GM21723 (cell line): Measurements from ENCODE around the gene LHFPL6.

Source experiments
- ATAC-seq: cut with Tn5 transposase; IDR thresholded peaks from one replicate; pipeline ENCODE4 v1.9.1; 2021; ENCODE audit warnings: mild to moderate bottlenecking, moderate library complexity; ENCODE audit not compliant: unreplicated experiment

The LHFPL6 gene

GRCh38 chr13:39418424-39418823 is 184.6 kb downstream of the LHFPL6 start:
- no peak for ATAC-seq

DNA sequence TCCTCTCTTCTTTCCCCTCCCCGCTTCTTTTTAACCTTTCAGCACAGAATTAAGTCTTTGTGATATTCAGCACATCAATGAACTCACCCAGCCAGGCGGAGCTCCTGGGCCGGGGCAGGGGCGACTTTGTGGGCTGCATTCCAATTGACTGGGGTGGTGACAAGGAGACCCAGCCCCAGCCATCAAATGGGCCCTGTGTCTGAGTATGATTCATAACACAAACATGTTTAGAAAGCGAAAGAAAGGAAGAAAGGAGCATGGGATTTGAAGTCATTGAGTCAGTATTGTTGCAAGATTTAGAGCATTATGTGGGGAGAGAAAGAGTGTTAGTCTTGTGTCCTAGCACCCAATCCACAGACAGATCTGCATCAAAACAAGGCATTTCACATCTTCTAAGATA is 185.3 kb downstream of the LHFPL6 start:
- ATAC-seq, result no peak

GRCh38 chr13:39417131-39417530 is 185.9 kb downstream of the LHFPL6 start:
- ATAC-seq, result no peak

GRCh38 chr13:39415008-39415802 is 187.8 kb downstream of the LHFPL6 start:
- no peak for ATAC-seq

DNA sequence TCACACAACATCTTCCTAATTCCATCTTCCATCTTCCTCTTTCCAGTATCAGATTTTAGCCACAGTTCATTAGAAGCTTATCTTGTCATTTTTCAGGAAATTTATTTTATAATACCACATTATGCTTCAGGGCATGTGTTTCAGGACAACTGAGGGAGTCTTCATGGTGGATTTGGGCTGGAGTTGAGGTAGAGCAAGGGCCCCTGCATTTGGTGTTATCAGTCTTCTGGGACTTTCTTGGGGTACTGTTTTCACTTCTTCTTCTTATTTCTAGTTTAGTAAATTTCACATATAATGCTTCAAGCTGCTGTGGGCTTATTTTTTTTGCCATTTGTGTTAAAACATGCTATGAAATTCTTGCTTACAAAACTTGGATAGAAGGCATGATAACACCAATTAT is 188.7 kb downstream of the LHFPL6 start:
- no peak for ATAC-seq

GRCh38 chr13:39411511-39411910 is 191.5 kb downstream of the LHFPL6 start:
- ATAC-seq, result no peak

DNA sequence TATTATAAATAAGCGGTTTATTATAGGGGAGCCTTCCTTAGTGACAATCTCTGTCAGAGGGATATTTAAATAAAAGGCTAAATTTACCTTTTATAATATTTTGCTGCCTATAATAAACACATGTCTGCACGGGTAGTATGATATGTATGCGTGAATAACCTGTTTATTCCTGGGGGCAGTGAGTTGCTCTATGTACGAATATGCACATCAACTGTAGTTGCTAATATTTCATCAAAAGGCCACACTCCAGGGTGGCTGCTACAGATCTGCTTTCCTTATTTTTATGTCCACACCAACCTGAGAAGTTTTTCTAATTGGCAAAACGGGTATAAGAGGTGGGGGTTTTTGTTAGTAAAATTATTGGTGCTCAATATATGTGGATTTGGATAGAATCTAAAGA is 192.0 kb downstream of the LHFPL6 start:
- no peak for ATAC-seq

DNA sequence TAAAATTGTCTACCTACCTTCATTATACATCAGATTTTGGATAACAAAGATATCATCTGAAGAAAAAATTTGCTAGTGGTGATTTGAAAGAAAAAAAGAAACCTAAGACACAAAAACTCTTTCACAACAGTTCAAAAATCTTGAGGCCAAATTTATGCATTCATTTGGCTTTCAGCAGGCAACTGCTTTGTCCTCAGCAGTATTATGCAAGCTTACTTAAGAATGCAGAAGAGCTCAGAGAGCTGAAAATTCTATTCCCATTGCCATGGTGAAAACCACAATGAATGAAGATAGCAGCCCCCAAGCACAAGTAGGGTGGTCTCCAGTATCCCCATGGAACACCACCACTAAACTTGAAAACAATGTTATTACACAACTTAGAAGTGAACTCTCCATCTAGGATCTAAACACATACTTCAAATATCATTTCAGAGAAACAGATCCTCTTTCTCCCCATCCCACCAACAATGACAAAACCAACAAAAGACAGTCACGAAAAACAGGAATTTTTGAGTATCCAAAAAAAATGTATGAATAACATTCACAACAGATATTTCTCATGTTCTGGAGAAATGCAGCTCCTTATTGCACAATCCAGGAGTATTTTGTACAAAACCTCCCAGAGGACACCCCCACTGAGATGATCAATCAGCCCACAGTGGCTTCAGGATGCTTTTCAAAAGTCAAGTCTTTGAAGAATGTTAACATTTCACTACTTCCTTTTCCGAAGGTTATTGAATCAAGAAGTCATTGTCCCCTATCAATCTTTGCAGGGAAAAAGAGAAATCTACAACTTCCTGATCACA is 192.7 kb downstream of the LHFPL6 start:
- no peak for ATAC-seq

DNA sequence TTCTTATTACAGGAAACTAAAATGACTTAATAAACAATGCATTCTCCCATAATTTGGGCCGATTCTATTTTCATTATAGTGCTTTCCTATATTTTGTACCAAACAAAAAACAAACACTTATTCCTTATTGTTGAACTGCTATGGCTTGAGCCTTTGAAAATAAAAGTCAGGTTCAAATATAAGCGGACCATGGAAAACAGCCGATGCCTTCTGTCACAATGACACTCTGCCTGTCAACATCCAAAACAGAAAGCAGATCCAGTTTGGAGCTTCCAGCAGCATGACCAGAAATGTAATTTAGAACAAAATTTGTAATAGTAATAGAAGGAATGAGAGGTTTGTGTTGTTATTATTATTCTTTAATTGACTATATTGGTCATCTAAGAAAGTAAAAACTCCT is 194.5 kb downstream of the LHFPL6 start:
- no peak for ATAC-seq

DNA sequence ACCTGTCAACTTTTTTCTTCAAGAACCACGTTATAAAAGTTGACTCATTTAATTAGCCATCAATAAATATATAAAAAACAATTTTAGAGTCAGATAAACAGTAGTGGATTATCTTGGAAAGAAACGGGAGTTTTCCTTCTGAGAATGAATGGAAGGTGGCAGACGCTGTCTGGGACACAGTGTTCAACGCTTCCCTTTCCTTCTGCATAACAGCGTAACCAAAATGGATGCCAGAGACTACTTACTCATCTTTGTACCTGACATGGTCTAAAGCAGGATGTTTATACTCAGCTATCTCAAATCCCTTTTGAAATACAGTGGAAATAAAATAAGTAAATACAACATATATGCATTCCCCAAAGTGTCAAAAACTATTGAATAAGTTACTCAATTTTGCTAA is 195.2 kb downstream of the LHFPL6 start:
- no peak for ATAC-seq

GRCh38 chr13:39407138-39407537 is 195.9 kb downstream of the LHFPL6 start:
- ATAC-seq, result no peak

- ATAC-seq, result peak; percentile 72
Observed at GRCh38 chr13:39406688-39407087, 196.3 kb downstream of the LHFPL6 start.

DNA sequence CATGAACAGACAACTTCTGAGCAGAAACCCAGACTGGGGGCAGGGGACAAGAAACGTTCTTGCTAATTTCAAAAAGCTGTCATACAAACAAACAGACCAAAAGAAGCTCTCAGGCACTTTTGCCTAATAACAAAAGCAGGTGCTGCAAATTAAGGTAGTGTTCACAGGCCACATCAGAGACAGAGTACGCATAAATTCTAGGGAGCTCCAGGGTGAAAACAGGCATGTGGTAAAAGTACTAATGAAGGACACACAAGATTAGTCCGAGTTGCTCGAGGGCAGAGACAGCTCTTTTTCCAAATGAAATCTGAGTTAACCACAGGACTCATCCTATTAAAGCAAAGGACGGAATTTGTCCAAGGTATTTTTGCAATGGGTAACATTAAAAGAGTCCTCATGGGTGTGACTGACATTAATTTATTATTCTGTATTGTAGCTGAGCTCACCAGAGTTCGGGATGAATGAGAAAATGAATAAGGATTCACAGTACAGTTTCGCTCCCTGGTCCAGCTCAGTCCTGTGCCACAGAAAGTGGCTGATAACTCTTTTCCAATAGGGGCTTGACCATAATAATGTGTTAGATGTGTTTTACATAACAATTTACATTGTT is 197.3 kb downstream of the LHFPL6 start:
- no peak for ATAC-seq

DNA sequence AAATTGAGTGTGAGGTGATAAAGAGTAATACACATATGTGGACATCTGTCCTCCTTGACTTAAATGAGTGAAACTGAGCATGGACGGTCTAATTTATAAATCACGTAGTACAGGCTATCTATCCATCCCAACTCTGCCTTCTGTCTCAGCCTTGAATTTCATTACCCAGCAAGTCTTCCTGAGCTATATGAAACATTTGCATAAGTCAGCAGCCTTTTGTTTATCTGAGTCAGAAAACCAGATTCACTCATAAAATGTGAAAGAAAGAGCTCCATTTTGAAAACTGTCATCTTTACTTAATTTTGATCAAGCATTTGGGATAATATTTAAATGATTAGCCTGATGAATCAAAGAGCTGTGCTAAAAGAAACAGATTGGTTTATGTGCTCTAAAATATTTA is 197.9 kb downstream of the LHFPL6 start:
- no peak for ATAC-seq

DNA sequence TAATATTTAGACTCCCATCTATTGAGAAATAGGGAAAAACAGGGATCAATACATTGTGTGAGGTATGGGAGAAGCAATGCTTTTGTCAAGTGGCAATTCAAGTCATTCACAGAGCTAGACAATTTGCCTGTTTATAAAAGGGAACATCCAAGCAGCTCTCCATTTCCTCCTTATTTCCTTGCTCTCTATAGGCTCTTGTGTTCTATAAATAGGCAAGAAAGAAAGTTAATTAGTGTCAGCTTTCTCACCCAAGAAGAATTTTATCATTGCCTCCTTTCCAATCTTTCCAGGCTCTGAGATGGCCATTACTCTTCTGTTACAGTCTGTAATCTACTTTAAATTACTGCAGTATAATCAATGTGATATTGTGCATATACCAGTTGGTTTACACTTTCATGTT is 199.9 kb downstream of the LHFPL6 start:
- no peak for ATAC-seq

- no peak for ATAC-seq
Observed at GRCh38 chr13:39402221-39402970, 200.6 kb downstream of the LHFPL6 start.

GRCh38 chr13:39401756-39402155 is 201.2 kb downstream of the LHFPL6 start:
- ATAC-seq, result no peak

DNA sequence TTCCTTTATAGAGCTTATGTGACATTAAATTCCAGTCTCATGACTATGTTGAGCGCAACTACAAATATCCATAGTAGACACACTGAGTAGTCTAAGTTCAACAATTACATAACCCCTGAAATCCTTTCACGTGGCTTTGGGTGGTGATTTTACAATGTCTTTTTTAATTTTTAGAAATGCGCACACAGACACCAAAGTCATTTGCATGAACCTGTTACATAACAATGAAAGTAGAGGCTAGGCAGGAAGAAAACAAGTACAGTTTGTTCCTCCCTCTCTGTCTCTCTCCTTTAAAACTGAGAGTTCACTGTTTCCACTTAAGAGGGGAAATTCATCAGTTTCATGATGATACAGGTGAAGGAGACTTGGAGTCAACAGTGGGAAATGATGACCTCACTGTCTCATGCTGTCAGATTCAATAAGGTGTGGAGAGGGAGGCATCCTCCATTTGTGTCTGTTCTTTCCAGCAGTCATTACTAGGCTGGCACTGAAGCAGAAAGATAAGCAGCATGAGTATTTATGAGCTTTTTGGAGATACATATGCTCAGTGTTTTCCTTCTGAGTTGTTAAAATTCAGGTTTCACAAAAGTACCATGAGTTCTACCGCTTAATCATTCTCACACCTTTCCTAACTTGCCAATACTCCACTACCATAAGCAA is 201.8 kb downstream of the LHFPL6 start:
- no peak for ATAC-seq

GRCh38 chr13:39399102-39399501 is 203.9 kb downstream of the LHFPL6 start:
- no peak for ATAC-seq

GRCh38 chr13:39397896-39398265 is 205.1 kb downstream of the LHFPL6 start:
- ATAC-seq, result no peak
